HG03135 (cell line): Measurements from ENCODE around the gene DEFB123.
"Not testable (repeated sequence)": the region's sequence is repeated elsewhere in the genome, so short reads cannot be mapped to it uniquely, and the experiment has no call there.

ENCODE experiments used
- ATAC-seq: cut with Tn5 transposase; IDR thresholded peaks from one replicate; pipeline ENCODE4 v1.9.1; 2021; ENCODE audit warnings: mild to moderate bottlenecking, moderate library complexity; ENCODE audit not compliant: unreplicated experiment

Gene DEFB123, protein sequence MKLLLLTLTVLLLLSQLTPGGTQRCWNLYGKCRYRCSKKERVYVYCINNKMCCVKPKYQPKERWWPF

DNA sequence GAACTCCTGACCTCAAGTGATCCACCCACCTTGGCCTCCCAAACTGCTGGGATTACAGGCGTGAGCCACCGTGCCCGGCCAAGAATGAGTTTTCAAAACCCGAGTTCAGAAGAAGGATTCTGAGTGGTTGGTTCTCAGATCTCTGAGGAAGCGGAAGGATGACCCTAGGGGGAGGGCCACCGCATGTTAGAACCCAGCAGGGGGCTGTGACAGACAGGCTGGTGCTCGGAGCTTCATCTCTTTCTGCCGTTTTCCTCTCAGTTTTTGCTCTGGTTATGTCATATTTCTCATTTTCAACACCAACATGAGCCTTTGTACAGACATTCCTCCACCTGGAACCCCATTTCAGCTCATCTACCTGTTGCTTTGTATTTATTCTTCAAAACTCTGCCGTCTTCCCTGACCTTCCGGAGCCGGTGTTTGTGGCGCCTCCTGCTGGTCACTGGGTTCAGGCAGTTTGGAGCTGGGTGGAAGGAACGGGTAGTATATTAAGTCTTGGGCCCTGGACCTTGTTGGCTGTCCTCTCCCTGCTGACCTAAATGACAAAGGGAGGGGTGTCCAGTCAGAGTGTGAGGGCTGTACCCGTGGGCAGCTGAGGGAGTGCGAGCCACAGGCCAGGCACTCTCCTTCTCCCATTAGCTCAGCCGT, at the start of gene DEFB123:
TSS of gene DEFB123 (plus strand) at position 621 of the 648 bp plus-strand sequence. CDS start 67 bp downstream, outside the sequence.
- ATAC-seq, result no peak

DNA sequence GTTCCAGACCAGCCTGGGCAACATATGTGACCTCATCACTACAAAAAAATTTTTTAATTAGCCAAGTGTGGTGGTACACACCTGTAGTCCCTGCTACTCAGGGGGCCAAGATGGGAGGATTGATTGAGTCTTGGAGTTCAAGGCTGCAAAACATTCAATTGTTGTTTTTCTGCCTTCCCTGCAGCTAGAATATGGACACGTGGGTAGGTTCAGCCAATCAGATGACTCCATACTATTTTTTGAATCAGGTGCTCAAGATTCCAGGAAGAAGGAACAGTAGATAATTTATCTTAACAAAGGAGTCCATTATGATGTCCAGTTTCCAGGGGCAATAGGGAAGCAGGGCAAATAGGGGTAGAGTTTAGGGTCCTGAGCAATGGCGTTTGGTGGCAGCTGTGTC, 47.6 kb upstream of the DEFB123 start:
- no peak for ATAC-seq

DNA sequence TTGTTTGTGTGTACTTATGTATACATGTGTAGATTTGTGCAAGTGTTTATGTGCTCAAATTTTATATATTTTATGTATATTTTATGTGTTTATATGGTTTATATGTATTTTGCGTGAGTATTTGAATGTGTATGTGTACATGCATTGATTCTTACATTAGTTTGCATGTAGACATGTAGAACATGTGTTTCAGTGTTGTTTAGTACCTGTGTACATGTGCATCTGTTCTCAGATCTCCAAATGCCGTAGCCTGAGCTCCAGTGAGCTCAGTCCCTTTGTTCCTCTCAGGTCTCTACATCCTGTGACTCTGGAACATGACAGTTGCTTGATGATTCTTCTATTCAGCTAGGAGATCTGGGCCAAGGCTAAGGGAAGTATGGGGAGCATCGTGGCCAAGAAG, 45.5 kb upstream of the DEFB123 start:
- no peak for ATAC-seq

DNA sequence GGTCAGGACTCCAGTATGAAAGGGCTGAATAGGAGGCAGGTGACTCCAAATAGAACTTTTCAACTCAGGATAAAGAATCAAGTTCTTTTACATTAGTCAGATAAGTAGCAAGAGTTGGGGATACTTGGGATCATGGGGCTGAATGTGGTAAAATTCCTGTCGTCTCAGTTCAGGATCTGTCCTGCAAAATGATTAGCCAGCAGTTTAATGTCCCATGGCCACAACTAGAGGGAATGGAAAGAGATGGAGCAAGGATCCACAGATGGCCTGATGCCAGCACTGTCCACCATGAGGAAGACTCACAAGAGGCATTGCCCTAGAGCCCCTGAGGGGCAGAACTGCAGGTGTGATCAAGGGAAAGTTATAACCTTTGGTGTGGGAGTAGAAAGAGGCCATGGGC, 36.5 kb upstream of the DEFB123 start:
- ATAC-seq, result no peak

DNA sequence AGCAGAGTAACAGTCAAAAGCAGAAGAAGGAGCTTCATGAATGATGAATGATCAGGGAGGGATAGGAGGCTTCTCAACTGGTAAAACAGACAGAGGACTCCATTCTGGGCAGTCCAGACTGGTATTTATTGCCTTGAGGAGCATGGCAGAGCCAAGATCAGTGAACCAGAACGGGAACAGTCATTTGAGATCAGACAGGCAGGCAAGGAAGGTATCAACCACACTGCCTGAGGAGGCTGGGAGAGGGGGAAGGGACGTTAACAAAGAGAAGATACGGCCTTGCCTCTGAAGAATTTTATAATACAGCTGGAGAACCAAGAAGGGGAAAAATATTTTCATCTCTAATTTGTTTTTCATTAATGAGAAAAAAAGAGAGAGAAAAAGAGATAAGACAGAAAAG, 34.3 kb upstream of the DEFB123 start, which contains the start of gene DEFB121:
TSS of gene DEFB121 (minus strand) at position 101 of the 400 bp plus-strand sequence. CDS start at position 38, 63 bp downstream.
- no peak for ATAC-seq

DNA sequence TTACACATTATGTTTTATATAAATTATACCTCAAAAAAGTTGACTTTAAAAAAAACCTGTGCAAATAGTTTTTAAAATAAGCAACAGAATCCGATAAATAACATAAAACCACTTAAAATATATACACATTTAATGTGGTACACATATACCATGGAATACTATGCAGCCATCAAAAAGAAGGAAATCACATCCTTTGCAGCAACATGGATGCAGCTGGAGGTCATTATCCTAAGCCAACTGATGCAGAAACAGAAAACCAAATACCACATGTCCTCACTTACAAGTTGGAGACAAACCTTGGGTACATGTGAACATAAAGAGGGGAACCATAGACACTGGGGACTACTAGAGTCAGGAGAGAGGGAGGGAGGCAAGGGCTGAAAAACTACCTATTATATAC, 30.4 kb upstream of the DEFB123 start:
- ATAC-seq, result no peak

DNA sequence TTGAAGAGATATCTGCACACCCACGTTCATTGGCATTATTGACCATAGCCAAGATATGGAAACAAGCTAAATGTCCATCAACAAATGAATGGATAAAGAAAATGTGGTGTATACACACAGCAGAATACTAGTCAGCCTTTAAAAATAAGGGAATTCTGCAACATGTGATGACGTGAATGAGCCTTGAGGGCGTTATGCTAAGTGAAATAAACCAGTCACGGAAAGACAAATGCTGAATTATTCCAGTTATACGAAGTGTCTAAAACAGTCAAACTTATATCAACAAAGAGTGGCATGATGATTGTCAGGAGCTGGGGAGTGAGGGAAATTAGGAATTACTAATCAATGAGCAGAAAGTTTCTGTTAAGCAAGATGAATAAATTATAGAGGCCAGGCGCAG, 26.1 kb upstream of the DEFB123 start:
- ATAC-seq, result no peak

DNA sequence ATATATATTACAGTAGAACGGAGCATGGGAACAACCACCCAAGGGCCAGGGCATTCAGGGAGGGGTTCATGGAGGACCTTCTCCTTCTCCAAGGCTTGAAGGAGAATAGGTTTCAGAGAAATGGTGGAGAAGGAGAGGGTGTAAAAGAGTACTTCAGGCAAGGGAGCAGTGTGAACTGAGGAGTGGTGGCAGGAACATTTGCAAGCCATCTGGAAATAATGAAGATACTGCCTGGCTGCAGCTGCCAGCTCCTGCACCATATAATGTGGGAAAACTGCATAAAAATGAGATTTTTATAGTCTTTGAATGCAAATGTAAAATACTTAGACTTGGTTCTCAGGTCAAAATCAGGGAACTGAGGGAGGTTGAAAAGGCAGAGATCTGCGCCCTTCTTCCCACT, 24.8 kb upstream of the DEFB123 start:
- no peak for ATAC-seq

DNA sequence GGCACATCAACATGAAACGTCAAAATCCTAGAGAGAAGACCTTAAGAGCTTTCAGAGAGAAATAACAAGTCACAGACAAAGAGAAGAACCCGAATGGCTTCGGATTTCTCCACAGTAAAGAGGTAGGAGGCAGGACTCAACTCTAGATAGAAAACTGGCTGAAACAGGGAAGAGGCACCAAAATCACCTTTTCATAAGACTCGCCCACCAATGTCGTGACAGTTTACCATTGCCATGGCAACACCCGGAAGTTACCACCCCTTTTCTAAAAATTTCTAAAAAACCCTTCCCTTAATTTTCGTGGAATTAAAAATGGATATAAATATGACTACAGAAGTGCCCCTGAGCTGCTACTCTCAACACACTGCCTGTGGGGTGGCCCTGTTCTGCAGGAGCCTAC, 22.1 kb upstream of the DEFB123 start:
- ATAC-seq, result no peak

DNA sequence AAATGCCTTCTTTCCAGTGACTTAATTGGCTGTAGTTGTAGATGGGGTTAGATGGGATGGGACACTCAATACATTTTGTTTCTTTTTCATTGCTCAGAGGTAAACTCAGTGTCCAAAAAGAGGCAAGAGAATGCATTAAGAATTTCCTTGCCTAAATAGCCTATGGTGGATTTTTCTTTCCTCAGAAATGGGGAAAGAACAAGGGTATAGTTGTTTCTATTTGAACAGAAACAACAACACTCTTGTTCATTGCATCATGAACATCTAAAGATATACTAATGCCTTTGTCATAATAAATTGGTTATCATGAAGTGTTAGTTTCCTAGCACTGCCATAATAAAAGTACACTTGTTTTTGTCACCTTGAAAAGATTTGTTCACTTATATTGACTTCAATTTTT, 14.6 kb upstream of the DEFB123 start:
- ATAC-seq, result no peak

DNA sequence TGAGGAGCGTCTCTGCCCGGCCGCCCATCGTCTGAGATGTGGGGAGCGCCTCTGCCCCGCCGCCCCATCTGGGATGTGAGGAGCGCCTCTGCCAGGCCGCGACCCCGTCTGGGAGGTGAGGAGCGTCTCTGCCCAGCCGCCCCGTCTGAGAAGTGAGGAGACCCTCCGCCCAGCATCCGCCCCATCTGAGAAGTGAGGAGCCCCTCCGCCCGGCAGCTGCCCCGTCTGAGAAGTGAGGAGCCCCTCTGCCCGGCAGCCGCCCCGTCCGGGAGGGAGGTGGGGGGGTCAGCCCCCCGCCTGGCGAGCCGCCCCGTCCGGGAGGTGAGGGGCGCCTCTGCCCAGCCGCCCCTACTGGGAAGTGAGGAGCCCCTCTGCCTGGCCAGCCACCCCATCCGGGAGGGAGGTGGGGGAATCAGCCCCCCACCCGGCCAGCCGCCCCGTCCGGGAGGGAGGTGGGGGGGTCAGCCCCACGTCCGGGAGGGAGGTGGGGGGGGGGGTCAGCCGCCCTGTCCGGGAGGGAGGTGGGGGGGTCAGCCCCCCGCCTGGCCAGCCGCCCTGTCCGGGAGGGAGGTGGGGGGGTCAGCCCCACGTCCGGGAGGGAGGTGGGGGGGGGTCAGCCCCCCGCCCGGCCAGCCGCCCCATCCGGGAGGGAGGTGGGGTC, 13.4 kb upstream of the DEFB123 start:
- not testable (repeated sequence) for ATAC-seq

DNA sequence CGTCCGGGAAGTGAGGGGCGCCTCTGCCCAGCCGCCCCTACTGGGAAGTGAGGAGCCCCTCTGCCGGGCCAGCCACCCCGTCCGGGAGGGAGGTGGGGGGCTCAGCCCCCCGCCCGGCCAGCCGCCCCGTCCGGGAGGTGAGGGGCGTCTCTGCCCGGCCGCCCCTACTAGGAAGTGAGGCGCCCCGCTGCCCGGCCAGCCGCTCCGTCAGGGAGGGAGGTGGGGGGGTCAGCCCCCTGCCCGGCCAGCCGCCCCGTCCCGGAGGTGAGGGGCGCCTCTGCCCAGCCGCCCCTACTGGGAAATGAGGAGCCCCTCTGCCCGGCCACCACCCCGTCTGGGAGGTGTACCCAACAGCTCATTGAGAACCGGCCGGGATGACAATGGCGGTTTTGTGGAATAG, 12.9 kb upstream of the DEFB123 start:
- not testable (repeated sequence) for ATAC-seq

DNA sequence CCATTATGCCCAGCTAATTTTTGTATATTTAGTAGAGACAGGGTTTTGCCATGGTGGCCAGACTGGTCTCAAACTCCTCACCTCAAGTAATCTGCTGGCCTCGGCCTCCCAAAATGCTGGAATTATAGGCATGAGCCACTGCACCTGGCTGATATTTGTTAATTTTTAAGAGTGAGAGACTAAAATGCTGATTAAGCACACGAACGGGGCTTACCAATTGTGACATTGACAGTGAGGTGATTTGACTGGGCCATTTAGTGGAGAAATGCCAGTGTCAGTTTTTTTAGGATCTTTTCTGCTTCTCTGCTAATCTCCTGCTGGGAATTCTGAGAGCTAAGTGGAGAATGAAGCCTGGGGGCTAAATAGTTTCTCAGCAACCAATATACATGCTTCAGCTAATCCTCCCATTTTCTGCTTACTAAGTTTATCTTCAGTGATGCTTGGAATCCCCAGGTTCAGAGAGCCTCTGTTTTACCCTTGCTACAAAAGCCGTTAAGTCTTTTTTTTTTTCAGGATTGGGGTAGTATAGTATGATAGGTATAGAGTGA, 9.8 kb upstream of the DEFB123 start:
- ATAC-seq, result no peak

DNA sequence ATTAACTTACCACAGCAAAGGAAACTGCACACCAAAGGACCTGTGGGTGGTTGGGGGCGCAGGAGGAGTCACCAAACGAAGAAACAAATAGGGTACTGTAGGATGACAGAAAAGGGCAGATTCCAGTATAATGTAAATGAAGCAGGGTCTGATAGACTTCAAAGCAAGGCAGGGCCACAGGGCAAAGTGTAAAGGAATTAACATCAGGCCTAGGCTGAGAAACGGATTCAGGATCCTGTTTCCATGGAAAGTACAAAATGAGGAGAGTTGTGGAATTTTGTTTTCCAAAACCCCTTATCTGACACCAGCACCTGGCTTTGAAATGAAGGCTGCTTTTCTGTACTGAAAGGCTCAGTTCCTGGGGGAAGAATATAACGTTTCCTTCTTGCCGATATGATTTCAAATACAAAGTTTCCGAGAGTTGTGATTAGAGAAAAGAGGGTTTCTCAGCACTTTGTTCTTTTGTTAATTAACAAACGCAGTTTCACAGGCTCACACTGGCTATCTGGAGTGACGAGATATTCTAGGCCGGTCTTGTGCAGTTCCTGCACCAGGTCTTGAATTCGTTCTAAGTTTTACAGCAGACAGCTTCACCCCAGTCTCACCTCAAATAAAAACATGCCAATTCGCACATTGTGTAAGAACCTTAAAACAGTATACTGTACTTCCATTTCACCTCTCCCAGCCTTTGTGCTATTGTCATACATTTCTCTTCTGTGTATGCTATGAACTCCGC, 5.8 kb downstream of the DEFB123 start:
- ATAC-seq, result no peak

DNA sequence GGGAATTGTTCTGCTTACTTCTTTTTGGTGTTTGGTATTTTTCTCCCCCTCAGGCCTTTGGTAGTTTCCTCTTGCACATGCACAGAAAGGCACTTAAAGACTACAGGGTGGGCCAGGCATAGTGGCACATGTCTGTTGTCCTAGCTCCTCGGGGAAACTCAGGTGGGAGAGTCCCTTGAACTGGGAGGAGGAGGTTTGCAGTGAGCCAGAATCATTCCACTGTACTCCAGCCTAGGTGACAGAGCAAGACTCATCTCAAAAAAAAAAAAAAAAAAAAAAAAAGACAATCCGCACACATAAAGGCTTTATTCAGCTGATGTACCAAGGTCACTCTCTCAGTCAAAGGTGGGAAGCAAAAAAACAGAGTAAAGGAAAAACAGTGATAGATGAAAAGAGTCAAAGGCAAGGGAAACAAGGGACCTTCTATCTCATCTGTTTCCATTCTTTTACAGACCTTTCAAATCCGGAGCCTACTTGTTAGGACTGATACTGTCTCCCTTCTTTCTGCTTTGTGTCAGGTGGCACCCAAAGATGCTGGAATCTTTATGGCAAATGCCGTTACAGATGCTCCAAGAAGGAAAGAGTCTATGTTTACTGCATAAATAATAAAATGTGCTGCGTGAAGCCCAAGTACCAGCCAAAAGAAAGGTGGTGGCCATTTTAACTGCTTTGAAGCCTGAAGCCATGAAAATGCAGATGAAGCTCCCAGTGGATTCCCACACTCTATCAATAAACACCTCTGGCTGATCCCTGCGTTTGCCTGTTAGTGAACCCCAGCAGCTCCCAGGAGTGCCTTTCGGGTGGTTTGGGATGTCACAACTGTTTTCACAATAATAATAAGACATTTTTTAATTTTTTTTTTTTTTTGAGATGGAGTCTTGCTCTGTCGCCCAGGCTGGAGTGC, 9.3 kb downstream of the DEFB123 start:
- ATAC-seq, result no peak

DNA sequence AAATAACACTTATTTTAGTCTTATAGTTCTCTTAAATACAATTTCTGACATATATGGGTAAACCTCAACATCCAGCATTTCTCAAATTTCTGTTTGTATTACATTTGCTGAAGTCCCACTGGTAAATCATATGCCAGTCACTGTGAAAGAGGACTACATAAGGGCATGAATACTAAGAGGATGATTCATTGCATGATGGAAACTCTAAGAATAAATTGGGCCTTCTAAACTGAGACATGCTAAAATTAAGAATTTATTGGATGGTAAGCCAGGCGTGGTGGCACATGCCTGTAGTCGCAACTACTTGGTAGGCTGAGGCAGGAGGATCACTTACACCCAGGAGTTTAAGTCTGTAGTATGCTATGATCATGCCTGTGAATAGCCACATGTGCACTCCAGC, 12.1 kb downstream of the DEFB123 start:
- no peak for ATAC-seq

DNA sequence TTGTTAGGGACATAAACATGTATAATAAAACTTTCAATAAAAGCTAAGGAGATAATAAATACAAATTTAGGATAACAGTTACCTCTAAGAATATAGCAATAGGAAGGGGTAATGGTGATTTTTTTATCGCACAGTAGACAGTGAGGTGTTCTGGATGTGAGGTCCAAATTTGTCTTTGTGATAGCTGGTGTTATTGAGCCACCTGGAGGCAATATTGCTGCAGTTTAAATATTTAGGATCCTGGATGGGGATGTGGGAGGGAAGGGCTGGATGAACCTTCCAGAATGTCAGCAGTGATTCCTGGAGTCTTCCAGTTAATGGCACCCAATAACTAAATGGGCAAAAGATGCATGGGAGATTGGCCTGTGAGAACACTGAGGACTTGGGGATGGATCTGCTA, 13.9 kb downstream of the DEFB123 start:
- ATAC-seq, result no peak

DNA sequence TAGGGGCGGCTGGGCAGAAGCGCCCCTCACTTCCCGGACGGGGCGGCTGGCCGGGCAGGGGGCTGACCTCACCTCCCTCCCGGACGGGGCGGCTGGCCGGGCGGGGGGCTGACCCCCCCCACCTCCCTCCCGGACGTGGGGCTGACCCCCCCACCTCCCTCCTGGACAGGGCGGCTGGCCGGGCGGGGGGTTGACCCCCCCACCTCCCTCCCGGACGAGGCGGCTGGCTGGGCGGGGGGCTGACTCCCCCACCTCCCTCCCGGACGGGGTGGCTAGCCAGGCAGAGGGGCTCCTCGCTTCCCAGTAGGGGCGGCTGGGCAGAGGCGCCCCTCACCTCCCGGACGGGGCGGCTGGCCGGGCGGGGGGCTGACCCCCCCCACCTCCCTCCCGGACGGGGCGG, 30.5 kb downstream of the DEFB123 start:
- ATAC-seq, result not testable (repeated sequence)

DNA sequence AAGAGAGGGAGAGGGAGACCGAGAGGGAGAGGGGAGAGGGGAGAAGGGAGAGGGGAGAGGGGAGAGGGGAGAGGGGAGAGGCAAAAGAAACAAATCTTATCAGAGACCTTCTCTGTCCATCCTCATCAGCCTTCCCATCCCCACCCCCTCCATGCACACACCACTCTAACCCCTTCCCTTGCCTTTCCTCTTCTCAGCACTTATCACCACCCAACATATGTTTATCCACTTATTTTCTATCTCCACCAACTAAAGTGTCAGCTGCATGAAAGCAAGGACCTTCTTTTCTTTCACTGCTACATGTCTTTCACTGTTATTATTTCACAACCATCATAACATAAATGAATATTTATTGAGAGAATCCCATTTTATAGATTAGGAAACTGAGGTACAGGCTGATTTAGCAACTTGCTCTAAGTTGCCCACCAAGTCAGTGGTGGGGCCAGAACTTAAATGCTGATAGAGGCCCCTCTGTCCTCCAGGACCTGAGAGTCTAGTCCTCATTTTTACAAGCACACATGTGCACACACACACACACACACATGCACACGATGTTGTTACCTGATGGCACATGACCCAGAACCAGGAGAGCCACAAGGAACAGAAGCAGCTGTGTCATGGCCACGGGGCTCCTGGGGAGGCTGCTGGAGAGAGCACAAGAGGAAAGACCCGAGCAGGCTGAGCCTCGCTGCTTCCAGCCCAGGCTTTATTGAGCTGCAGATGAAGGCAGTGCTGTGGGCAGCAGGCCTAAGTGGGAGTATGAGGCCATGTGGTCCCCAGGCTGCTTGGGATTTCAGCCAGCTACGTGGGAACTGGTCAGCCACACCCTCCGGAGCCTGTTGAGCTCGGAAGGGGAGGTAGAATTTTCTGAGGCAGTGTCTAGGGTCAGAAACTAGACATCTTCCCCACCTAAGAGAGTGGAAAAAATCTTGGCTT, 32.2 kb downstream of the DEFB123 start:
- no peak for ATAC-seq
